ENCODE data around the gene IL10RA. TPM values are rescaled to one million over a fixed set of nuclear protein-coding genes. Genes with fewer than 3 reads are reported as not detected.

Gene IL10RA
- total RNA-seq, 1 donor from 2014 or later: 5.0 TPM

GRCh38 chr11:118049771-118050170 lies 63.6 kb downstream of the IL10RA start:
- H3K27me3 ChIP-seq (ENCODE audit: low read depth): peaks cover 5% of the 10 kb centered on the region
- H3K4me1 ChIP-seq: peaks cover 6% of the 10 kb centered on the region
- TF ChIP-seq CTCF (IDR thresholded peaks at IDR 0.05; ENCODE audit: borderline replicate concordance): no peak
- H3K27ac ChIP-seq (replicated peaks): no peak overlapping the region
- intact Hi-C loops (cut with micrococcal nuclease): loop anchor here (5.0 to 10.0 kb wide), 2 partner anchors 102 to 245 kb away; no protein-coding TSS in a partner anchor
- DNase-seq: no peak
- H3K9me3 ChIP-seq (replicated peaks): no peaks in the 10 kb centered on the region
- no peak overlapping the region for H3K4me3 ChIP-seq
- no peaks in the 10 kb centered on the region for H3K36me3 ChIP-seq

GRCh38 chr11:118050208-118050891 lies 64.2 kb downstream of the IL10RA start:
- peaks cover 6% of the 10 kb centered on the region for H3K4me1 ChIP-seq
- intact Hi-C loops (cut with micrococcal nuclease): loop anchor here (5.0 to 10.0 kb wide), 2 partner anchors 103 to 246 kb away; no protein-coding TSS in a partner anchor
- no peaks in the 10 kb centered on the region for H3K36me3 ChIP-seq
- H3K4me3 ChIP-seq: no peak overlapping the region
- no peak for DNase-seq
- no peak overlapping the region for H3K27ac ChIP-seq (replicated peaks)
- no peaks in the 10 kb centered on the region for H3K9me3 ChIP-seq (replicated peaks)
- peaks cover 5% of the 10 kb centered on the region for H3K27me3 ChIP-seq (ENCODE audit: low read depth)
- TF ChIP-seq CTCF (IDR thresholded peaks at IDR 0.05; ENCODE audit: borderline replicate concordance): no peak

Other genes with a start within 250 kb of the IL10RA start
- gene DSCAML1, start 189.2 kb upstream of the IL10RA start, total RNA-seq: 0.19 TPM
- gene FXYD2, start 161.7 kb upstream of the IL10RA start, total RNA-seq: 1.3 TPM
- 30.2 TPM for gene FXYD6, start 109.7 kb upstream of the IL10RA start, total RNA-seq
- not detected for gene TMPRSS13, start 57.0 kb upstream of the IL10RA start, total RNA-seq
- gene TMPRSS4, start 90.7 kb downstream of the IL10RA start, total RNA-seq: 0.30 TPM
- not detected for gene SMIM35, start 100.6 kb downstream of the IL10RA start, total RNA-seq
- gene SCN4B, start 166.4 kb downstream of the IL10RA start, total RNA-seq: 12.9 TPM
- 24.9 TPM for gene SCN2B, start 190.2 kb downstream of the IL10RA start, total RNA-seq
- gene JAML, start 238.6 kb downstream of the IL10RA start, total RNA-seq: 2.9 TPM

Data from left ventricle myocardium inferior (tissue), 1 donor.